ENCODE measurements around the gene SMCR8.
"Not testable (repeated sequence)": the region's sequence is repeated elsewhere in the genome, so short reads cannot be mapped to it uniquely, and the experiment has no call there.

DNA sequence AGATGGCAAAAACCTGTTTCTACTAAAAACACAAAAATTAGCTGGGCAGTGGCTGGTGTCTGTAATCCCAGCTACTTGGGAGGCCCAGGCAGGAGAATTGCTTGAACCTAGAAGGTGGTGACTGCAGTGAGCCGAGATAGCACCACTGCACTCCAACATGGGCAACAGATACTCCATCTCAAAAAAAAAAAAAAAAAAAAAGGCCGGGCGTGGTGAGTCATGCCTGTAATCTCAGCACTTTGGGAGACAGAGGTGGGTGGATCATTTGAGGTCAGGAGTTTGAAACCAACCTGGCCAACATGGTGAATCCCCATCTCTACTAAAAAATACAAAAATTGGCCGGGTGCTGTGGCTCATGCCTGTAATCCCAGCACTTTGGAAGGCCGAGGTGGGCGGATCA, 58.1 kb downstream of the SMCR8 start:
- TF ChIP-seq, protein P1, sequence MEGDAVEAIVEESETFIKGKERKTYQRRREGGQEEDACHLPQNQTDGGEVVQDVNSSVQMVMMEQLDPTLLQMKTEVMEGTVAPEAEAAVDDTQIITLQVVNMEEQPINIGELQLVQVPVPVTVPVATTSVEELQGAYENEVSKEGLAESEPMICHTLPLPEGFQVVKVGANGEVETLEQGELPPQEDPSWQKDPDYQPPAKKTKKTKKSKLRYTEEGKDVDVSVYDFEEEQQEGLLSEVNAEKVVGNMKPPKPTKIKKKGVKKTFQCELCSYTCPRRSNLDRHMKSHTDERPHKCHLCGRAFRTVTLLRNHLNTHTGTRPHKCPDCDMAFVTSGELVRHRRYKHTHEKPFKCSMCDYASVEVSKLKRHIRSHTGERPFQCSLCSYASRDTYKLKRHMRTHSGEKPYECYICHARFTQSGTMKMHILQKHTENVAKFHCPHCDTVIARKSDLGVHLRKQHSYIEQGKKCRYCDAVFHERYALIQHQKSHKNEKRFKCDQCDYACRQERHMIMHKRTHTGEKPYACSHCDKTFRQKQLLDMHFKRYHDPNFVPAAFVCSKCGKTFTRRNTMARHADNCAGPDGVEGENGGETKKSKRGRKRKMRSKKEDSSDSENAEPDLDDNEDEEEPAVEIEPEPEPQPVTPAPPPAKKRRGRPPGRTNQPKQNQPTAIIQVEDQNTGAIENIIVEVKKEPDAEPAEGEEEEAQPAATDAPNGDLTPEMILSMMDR (IDR thresholded peaks at IDR 0.05): not testable (repeated sequence)
- not testable (repeated sequence) for TF ChIP-seq POLR2A (IDR thresholded peaks at IDR 0.05)

All from uterus (tissue), 2 donors.